ENCODE data around the gene CARD14. TPM values are rescaled to one million over a fixed set of nuclear protein-coding genes. Genes with fewer than 3 reads are reported as not detected.

The CARD14 gene
- total RNA-seq, 6 donors from 2014 or later = 0.15 to 7.3 (median 1.0) TPM

DNA sequence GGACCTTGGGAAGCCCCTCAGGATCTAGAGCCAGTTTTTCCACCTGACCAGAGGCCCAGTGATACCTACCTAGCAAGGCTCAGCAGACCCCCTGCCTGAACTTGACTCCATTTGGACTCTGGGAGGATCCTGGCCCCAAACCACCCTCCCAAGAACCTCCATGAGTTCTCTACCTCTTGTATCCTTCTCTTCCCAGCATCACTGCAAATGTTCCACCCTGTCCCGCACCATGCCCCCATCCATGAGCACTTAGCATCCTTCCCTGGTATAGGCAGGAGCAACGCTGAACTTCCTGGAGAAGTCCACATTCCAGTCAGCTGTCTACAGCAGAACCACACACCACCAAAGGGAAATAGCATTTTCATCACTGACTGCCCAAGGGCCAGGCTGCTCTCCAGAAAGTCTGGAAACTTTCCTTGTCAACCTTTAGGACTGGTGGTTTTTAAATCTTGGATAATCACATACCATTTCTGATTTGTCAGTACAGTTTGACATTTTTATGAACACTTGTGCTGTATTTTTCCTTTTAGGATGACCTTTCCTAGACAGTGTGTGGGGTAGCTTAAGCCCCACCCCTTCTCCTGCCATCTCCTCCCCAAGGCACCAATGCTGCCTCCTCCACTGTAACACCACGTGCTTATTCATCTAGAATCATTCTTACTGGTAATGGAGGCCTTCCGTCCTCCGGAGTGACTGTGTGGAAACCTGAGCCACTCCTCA is 36.8 kb upstream of the CARD14 start:
- WGBS, 2 donors = 91 to 92% methylated on average over 5 of the region's 5 CpGs
- Histone ChIP-seq H3K4me3 (no peak overlapping the region), H3K9me3 (no peaks in the 10 kb centered on the region), H3K27ac (no peak overlapping the region), H3K27me3 (no peaks in the 10 kb centered on the region), H3K4me1 (no peaks in the 10 kb centered on the region), H3K36me3 (peaks cover 26 to 53% (median 49%) of the 10 kb centered on the region in 4 donors)
- DNase-seq = no peak
- no peak for ATAC-seq (ENCODE audit: low FRiP score in 2 of 2)
- no peak for TF ChIP-seq POLR2AphosphoS5 (IDR thresholded peaks at IDR 0.05)
- no peak for TF ChIP-seq EP300 (IDR thresholded peaks at IDR 0.05)
- TF ChIP-seq, protein P1, sequence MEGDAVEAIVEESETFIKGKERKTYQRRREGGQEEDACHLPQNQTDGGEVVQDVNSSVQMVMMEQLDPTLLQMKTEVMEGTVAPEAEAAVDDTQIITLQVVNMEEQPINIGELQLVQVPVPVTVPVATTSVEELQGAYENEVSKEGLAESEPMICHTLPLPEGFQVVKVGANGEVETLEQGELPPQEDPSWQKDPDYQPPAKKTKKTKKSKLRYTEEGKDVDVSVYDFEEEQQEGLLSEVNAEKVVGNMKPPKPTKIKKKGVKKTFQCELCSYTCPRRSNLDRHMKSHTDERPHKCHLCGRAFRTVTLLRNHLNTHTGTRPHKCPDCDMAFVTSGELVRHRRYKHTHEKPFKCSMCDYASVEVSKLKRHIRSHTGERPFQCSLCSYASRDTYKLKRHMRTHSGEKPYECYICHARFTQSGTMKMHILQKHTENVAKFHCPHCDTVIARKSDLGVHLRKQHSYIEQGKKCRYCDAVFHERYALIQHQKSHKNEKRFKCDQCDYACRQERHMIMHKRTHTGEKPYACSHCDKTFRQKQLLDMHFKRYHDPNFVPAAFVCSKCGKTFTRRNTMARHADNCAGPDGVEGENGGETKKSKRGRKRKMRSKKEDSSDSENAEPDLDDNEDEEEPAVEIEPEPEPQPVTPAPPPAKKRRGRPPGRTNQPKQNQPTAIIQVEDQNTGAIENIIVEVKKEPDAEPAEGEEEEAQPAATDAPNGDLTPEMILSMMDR (IDR thresholded peaks at IDR 0.05) = no peak
- TF ChIP-seq POLR2A (IDR thresholded peaks at IDR 0.05) = no peak

DNA sequence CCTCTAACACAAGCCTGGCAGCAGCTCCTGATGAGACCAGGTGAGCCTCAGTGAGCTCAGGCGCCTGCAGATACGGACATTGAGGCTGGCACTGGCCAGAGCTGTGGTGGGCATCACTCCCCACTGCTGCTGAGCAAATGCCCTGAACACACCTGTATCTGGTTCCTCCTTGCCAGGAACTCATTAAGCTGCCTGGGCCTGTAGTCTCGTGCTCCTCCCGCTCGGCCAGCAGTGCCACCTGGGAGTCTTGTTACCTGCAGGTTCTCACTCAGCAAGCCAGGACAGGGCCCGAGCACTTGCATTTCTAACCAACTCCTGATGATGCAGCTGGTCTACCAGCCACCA is 36.2 kb upstream of the CARD14 start:
- ATAC-seq (ENCODE audit: low FRiP score in 2 of 2) = no peak
- TF ChIP-seq EP300 (IDR thresholded peaks at IDR 0.05) = no peak
- TF ChIP-seq POLR2AphosphoS5 (IDR thresholded peaks at IDR 0.05) = no peak
- TF ChIP-seq POLR2A (IDR thresholded peaks at IDR 0.05) = no peak
- TF ChIP-seq, protein P1 (IDR thresholded peaks at IDR 0.05) = no peak
- peaks cover 28 to 58% (median 55%) of the 10 kb centered on the region in 4 donors for H3K36me3 ChIP-seq

DNA sequence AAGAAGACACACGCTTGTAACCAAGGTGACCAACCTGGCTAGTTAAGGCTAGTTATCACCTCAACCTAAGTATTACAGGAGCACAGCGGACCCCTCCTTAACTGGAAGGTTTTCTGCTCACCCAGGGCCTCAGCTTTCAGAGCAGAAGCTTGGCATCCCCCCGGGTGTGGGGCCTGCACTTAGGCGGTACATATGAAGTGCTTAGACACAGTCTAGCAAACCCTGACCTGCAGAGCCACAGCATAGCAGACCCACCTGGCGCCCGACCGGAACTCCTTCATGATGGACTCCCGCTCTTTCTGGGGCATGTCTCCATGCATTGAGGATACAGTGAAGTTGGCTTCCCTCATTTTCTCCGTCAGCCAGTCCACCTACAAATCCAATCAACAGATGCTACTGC is 32.7 kb upstream of the CARD14 start:
- Histone ChIP-seq H3K9me3 (no peaks in the 10 kb centered on the region), H3K36me3 (peaks cover 48 to 94% (median 81%) of the 10 kb centered on the region in 4 donors), H3K4me1 (no peaks in the 10 kb centered on the region), H3K4me3 (no peak overlapping the region), H3K27ac (no peak overlapping the region), H3K27me3 (no peaks in the 10 kb centered on the region)
- 93 to 94% methylated on average over 4 to 9 of the region's 9 CpGs for WGBS, 2 donors
- no peak for ATAC-seq (ENCODE audit: low FRiP score in 2 of 2)
- no peak for DNase-seq
- TF ChIP-seq POLR2AphosphoS5 (IDR thresholded peaks at IDR 0.05) (no peak), POLR2A (IDR thresholded peaks at IDR 0.05) (no peak), EP300 (IDR thresholded peaks at IDR 0.05) (no peak)
- TF ChIP-seq, protein P1 (IDR thresholded peaks at IDR 0.05) = no peak

More for the DNA sequence above, 36.2 kb upstream of the CARD14 start:
- no peaks in the 10 kb centered on the region for H3K27me3 ChIP-seq
- WGBS, 2 donors = 90 to 94% methylated on average over 2 to 6 of the region's 6 CpGs
- H3K4me3 ChIP-seq = no peak overlapping the region
- no peak overlapping the region for H3K27ac ChIP-seq
- no peaks in the 10 kb centered on the region for H3K4me1 ChIP-seq
- H3K9me3 ChIP-seq = no peaks in the 10 kb centered on the region
- no peak for DNase-seq

DNA sequence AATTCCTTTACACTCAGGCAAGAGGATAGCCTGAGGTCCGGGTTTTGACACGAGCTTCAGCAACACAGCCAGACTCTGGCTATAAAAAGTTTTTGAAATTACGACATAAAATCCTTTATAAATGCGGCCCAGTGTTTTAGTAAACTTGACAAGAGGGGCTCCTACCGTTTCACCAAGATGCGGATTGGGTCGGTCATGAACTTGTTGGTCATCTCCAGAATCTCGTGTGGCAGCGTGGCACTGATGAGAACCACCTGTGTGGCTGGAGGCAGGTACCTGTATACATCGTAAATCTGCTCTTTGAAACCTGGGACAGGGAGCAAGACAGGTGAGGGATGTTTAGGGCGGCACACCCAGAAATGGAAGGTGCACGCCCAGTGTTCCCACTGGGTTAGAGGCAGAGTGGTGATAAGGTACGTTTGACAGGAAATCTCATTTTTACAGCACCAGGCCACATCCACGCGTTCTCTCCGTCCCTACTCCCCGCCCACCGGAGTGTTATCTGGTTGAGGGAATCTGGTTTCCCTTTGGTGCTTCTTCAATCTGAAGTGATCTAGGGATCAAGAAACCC is 30.9 kb upstream of the CARD14 start:
- H3K27ac ChIP-seq = no peak overlapping the region
- ATAC-seq (ENCODE audit: low FRiP score in 2 of 2) (no peak), DNase-seq (no peak)
- 90 to 95% methylated on average over 17 to 18 of the region's 18 CpGs for WGBS, 2 donors
- H3K9me3 ChIP-seq = no peaks in the 10 kb centered on the region
- no peak overlapping the region for H3K4me3 ChIP-seq
- no peaks in the 10 kb centered on the region for H3K27me3 ChIP-seq
- H3K36me3 ChIP-seq = peaks cover 55 to 100% (median 87%) of the 10 kb centered on the region in 4 donors
- peaks cover 0 to 2% (median 0%) of the 10 kb centered on the region in 4 donors for H3K4me1 ChIP-seq
- TF ChIP-seq POLR2AphosphoS5 (IDR thresholded peaks at IDR 0.05) (no peak), POLR2A (IDR thresholded peaks at IDR 0.05) (no peak), EP300 (IDR thresholded peaks at IDR 0.05) (no peak)
- TF ChIP-seq, protein P1 (IDR thresholded peaks at IDR 0.05) = no peak

All from upper lobe of left lung (tissue), 6 donors.